ENCODE data around the gene CEBPG.

The CEBPG gene

GRCh38 chr19:33405553-33406461, 32.3 kb downstream of the CEBPG start:
- DNase-seq (ENCODE audit: low spot score): peak; percentile 52
- no peak for ATAC-seq (ENCODE audit: low read depth)
- no peak overlapping the region for H3K4me3 ChIP-seq (ENCODE audit: severe bottlenecking)
- H3K9me3 ChIP-seq (ENCODE audit: severe bottlenecking): no peaks in the 10 kb centered on the region
- H3K27ac ChIP-seq (ENCODE audit: poor library complexity, severe bottlenecking): no peak overlapping the region
- H3K27me3 ChIP-seq (ENCODE audit: insufficient read depth, poor library complexity, severe bottlenecking): no peaks in the 10 kb centered on the region
- no peak for TF ChIP-seq CTCF (IDR thresholded peaks at IDR 0.05; ENCODE audit: poor library complexity, severe bottlenecking)
- H3K36me3 ChIP-seq (ENCODE audit: low read depth): no peaks in the 10 kb centered on the region
- H3K4me1 ChIP-seq (ENCODE audit: insufficient read depth, poor library complexity, severe bottlenecking): no peaks in the 10 kb centered on the region

- no peak overlapping the region for H3K4me3 ChIP-seq (ENCODE audit: severe bottlenecking)
- peak; percentile 84 for TF ChIP-seq CTCF (IDR thresholded peaks at IDR 0.05; ENCODE audit: poor library complexity, severe bottlenecking)
- peak; percentile 53 for DNase-seq (ENCODE audit: low spot score)
- H3K4me1 ChIP-seq (ENCODE audit: insufficient read depth, poor library complexity, severe bottlenecking): no peaks in the 10 kb centered on the region
- H3K27me3 ChIP-seq (ENCODE audit: insufficient read depth, poor library complexity, severe bottlenecking): no peaks in the 10 kb centered on the region
- no peaks in the 10 kb centered on the region for H3K36me3 ChIP-seq (ENCODE audit: low read depth)
- H3K9me3 ChIP-seq (ENCODE audit: severe bottlenecking): no peaks in the 10 kb centered on the region
- no peak overlapping the region for H3K27ac ChIP-seq (ENCODE audit: poor library complexity, severe bottlenecking)
- peak; percentile 69; the same call in 2 of the 3 replicates for ATAC-seq (ENCODE audit: low read depth)
Measured at GRCh38 chr19:33406521-33407139, 33.1 kb downstream of the CEBPG start.

GRCh38 chr19:33407140-33407551, 33.6 kb downstream of the CEBPG start:
- Histone ChIP-seq H3K4me1 (ENCODE audit: insufficient read depth, poor library complexity, severe bottlenecking) (no peaks in the 10 kb centered on the region), H3K9me3 (ENCODE audit: severe bottlenecking) (no peaks in the 10 kb centered on the region), H3K27ac (ENCODE audit: poor library complexity, severe bottlenecking) (no peak overlapping the region), H3K36me3 (ENCODE audit: low read depth) (no peaks in the 10 kb centered on the region), H3K4me3 (ENCODE audit: severe bottlenecking) (no peak overlapping the region), H3K27me3 (ENCODE audit: insufficient read depth, poor library complexity, severe bottlenecking) (no peaks in the 10 kb centered on the region)
- DNase-seq (ENCODE audit: low spot score) (peak; percentile 47), ATAC-seq (ENCODE audit: low read depth) (no peak)
- peak; percentile 66 for TF ChIP-seq CTCF (IDR thresholded peaks at IDR 0.05; ENCODE audit: poor library complexity, severe bottlenecking)

- Histone ChIP-seq H3K9me3 (ENCODE audit: severe bottlenecking) (no peaks in the 10 kb centered on the region), H3K4me3 (ENCODE audit: severe bottlenecking) (no peak overlapping the region), H3K4me1 (ENCODE audit: insufficient read depth, poor library complexity, severe bottlenecking) (no peaks in the 10 kb centered on the region), H3K27ac (ENCODE audit: poor library complexity, severe bottlenecking) (no peak overlapping the region), H3K36me3 (ENCODE audit: low read depth) (no peaks in the 10 kb centered on the region), H3K27me3 (ENCODE audit: insufficient read depth, poor library complexity, severe bottlenecking) (no peaks in the 10 kb centered on the region)
- TF ChIP-seq CTCF (IDR thresholded peaks at IDR 0.05; ENCODE audit: poor library complexity, severe bottlenecking): no peak
- no peak for ATAC-seq (ENCODE audit: low read depth)
- peak; percentile 47 for DNase-seq (ENCODE audit: low spot score)
Measured at GRCh38 chr19:33407716-33408115, 34.2 kb downstream of the CEBPG start.

All from RWPE2 (cell line).